ENCODE data around the gene PARP2. TPM values are rescaled to one million over a fixed set of nuclear protein-coding genes. Genes with fewer than 3 reads are reported as not detected.

Gene PARP2
- total RNA-seq, 2 donors from 2014 or later = 36.1 to 63.7 TPM

DNA sequence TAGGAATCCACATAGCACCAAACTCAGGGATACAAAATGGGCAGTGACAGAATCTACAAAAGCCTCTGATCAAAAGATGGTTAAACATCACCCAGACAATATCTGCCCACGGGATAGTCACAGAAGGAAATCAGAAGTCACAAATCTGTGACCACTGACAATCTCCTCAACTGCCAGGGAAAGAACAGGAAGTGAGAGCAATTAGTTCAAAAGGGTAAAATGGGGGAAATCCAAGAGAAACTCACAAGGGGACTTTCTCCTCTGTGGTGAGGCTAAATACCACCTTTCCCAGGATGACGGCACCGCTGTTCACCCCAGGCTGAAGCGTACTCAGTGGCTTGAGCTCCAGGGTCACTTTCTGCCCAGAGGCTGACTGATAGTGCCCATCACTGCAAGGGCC, 48.4 kb upstream of the PARP2 start:
- no peak for DNase-seq
- no peaks in the 10 kb centered on the region for H3K4me1 ChIP-seq (ENCODE audit: control insufficient read depth, insufficient read depth, low read length)
- H3K4me3 ChIP-seq (ENCODE audit: low read length) = no peak overlapping the region
- peaks cover 56% of the 10 kb centered on the region for H3K36me3 ChIP-seq (ENCODE audit: control insufficient read depth, insufficient read depth, low read length)
- WGBS, 2 experiments (ENCODE audit: insufficient coverage in 1 of 2, insufficient read length in 1 of 2) = 94 to 100% methylated on average over 2 to 4 of the region's 4 CpGs
- H3K27ac Mint-ChIP-seq = no peak overlapping the region
- no peaks in the 10 kb centered on the region for H3K9me3 ChIP-seq (ENCODE audit: control insufficient read depth, low read length)
- no peak overlapping the region for H3K9ac ChIP-seq (ENCODE audit: extremely low read depth, low read length, poor library complexity, severe bottlenecking)
- H3K27me3 ChIP-seq (ENCODE audit: control insufficient read depth, insufficient read depth, low read length, poor library complexity, severe bottlenecking) = no peaks in the 10 kb centered on the region
- H3K27ac ChIP-seq (ENCODE audit: low read depth, low read length) = no peak overlapping the region
- no peaks in the 10 kb centered on the region for H3K4me1 Mint-ChIP-seq
- no peaks in the 10 kb centered on the region for H3K27me3 Mint-ChIP-seq (ENCODE audit: insufficient read depth)
- H3K9me3 Mint-ChIP-seq = no peaks in the 10 kb centered on the region
- peaks cover 42% of the 10 kb centered on the region for H3K36me3 Mint-ChIP-seq (ENCODE audit: low read depth)
- H3K4me3 Mint-ChIP-seq = no peak overlapping the region
- TF ChIP-seq CTCF (conservative IDR thresholded peaks at IDR 0.05) = no peak

- H3K9ac ChIP-seq (ENCODE audit: extremely low read depth, low read length, poor library complexity, severe bottlenecking) = no peak overlapping the region
- peaks cover 13% of the 10 kb centered on the region for H3K36me3 ChIP-seq (ENCODE audit: control insufficient read depth, insufficient read depth, low read length)
- no peak overlapping the region for H3K27ac ChIP-seq (ENCODE audit: low read depth, low read length)
- Mint-ChIP-seq H3K27me3 (ENCODE audit: insufficient read depth) (no peaks in the 10 kb centered on the region), H3K4me1 (peaks cover 16% of the 10 kb centered on the region), H3K27ac (no peak overlapping the region), H3K9me3 (no peaks in the 10 kb centered on the region), H3K36me3 (ENCODE audit: low read depth) (peaks cover 28% of the 10 kb centered on the region), H3K4me3 (no peak overlapping the region)
- no peak overlapping the region for H3K4me3 ChIP-seq (ENCODE audit: low read length)
- H3K9me3 ChIP-seq (ENCODE audit: control insufficient read depth, low read length) = no peaks in the 10 kb centered on the region
- no peaks in the 10 kb centered on the region for H3K4me1 ChIP-seq (ENCODE audit: control insufficient read depth, insufficient read depth, low read length)
- no peak for DNase-seq
- 90% methylated on average over 1 of the region's 1 CpG; no CpG with 5 or more reads in 1 of the 2 experiments for WGBS, 2 experiments (ENCODE audit: insufficient coverage in 1 of 2, insufficient read length in 1 of 2)
- no peaks in the 10 kb centered on the region for H3K27me3 ChIP-seq (ENCODE audit: control insufficient read depth, insufficient read depth, low read length, poor library complexity, severe bottlenecking)
- no peak for TF ChIP-seq CTCF (conservative IDR thresholded peaks at IDR 0.05)
Measured at GRCh38 chr14:20302042-20302755, 41.2 kb upstream of the PARP2 start.

- Histone ChIP-seq H3K27ac (ENCODE audit: low read depth, low read length) (no peak within 1 kb of the TSS), H3K27me3 (ENCODE audit: control insufficient read depth, insufficient read depth, low read length, poor library complexity, severe bottlenecking) (no peaks in the 10 kb centered on the region), H3K4me1 (ENCODE audit: control insufficient read depth, insufficient read depth, low read length) (no peaks in the 10 kb centered on the region), H3K36me3 (ENCODE audit: control insufficient read depth, insufficient read depth, low read length) (no peaks in the 10 kb centered on the region), H3K4me3 (ENCODE audit: low read length) (peak within 1 kb of the TSS; percentile 85), H3K9me3 (ENCODE audit: control insufficient read depth, low read length) (no peaks in the 10 kb centered on the region), H3K9ac (ENCODE audit: extremely low read depth, low read length, poor library complexity, severe bottlenecking) (peak within 1 kb of the TSS; percentile 66)
- 0 to 1% methylated on average over 19 to 27 of the region's 27 CpGs for WGBS, 2 experiments (ENCODE audit: insufficient coverage in 1 of 2, insufficient read length in 1 of 2)
- peak within 1 kb of the TSS; percentile 74 for H3K27ac Mint-ChIP-seq
- peaks cover 9% of the 10 kb centered on the region for H3K9me3 Mint-ChIP-seq
- peaks cover 17% of the 10 kb centered on the region for H3K36me3 Mint-ChIP-seq (ENCODE audit: low read depth)
- TF ChIP-seq CTCF (conservative IDR thresholded peaks at IDR 0.05) = peak; percentile 95
- peak within 1 kb of the TSS; percentile 85 for H3K4me3 Mint-ChIP-seq
- H3K27me3 Mint-ChIP-seq (ENCODE audit: insufficient read depth) = no peaks in the 10 kb centered on the region
- peaks cover 16% of the 10 kb centered on the region for H3K4me1 Mint-ChIP-seq
- DNase-seq = peak; percentile 95
Measured at GRCh38 chr14:20305265-20306078, 38.0 kb upstream of the PARP2 start, which contains the start of gene TTC5. TSS of gene TTC5 (minus strand) at chr14:20305951. CDS start at chr14:20305937, 14 bp downstream.
